Activated naive CD4-positive, alpha-beta T cell treated with anti-CD3 and anti-CD28 coated beads, Interleukin-2, amount 50 U/mL, for 72 hours (primary cell): ENCODE data around the gene DESI2. TPM values are rescaled to one million over a fixed set of nuclear protein-coding genes. Genes with fewer than 3 reads are reported as not detected.
A peak's percentile ranks its signal among the peaks of the same experiment; 100 is the strongest.
"Not testable (repeated sequence)": the region's sequence is repeated elsewhere in the genome, so short reads cannot be mapped to it uniquely, and the experiment has no call there.

Experiments used
- ATAC-seq, 2 donors: fragments of 150-1000 bp; cut with Tn5 transposase; 2 replicates each; pipeline ENCODE4 v1.10.0; 2021; ENCODE audit warnings: mild to moderate bottlenecking in 2 of 2, moderate library complexity in 2 of 2
- DNase-seq, 2 donors: peaks; one replicate each; pipeline ENCODE4 v3.0.0; 2021 to 2022; ENCODE audit warnings: low spot score in 2 of 2
- H3K27ac Mint-ChIP-seq, 2 donors: one replicate each; pipeline ENCODE4 v1.8.0; 2022; ENCODE audit warnings: mild to moderate bottlenecking in 2 of 2, mixed read lengths in 2 of 2
- H3K36me3 Mint-ChIP-seq, 2 donors: one replicate each; pipeline ENCODE4 v1.8.0; 2022; ENCODE audit warnings: mixed read lengths in 2 of 2
- H3K9me3 Mint-ChIP-seq, 2 donors: one replicate each; pipeline ENCODE4 v1.8.0; 2022; ENCODE audit warnings: mixed read lengths in 2 of 2
- total RNA-seq, 2 donors: library from RNA; stranded (reverse); gene quantifications; one replicate each; pipeline ENCODE4 v1.2.3, GENCODE V29; 2022

DESI2 gene
- total RNA-seq, 2 donors from 2014 or later: 28.1 to 47.5 TPM

DNA sequence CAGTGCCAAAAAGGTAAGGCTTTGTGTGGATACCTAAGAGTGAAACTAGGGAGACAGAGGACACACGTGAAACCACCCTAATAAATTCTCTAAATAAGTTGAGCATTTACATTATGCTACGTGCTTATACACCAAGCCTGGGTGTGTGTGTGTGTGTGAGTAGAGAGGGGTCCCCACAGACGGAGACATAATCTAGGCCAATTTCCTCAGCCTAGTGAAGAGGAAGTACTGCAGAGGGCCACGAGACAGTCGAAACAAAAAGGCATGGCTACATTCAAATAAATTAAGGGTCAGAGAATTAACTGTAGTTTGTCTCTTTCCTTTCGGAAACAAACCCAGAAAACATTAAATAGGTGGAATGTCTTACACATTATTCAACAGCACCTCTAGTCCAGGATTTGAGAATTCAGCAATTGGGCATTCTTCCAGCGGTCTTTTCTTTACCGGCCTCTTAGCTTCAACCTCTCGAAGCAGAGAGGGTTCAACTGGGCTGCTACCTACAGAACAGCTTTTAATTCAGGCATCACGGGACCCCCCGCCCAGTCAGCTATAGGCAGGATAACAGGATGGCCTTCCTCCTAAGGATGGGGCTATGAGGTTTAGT, 75.0 kb downstream of the DESI2 start:
- ATAC-seq: no peak
- no peaks in the 10 kb centered on the region for H3K36me3 Mint-ChIP-seq
- no peak for DNase-seq
- no peak overlapping the region for H3K27ac Mint-ChIP-seq
- H3K9me3 Mint-ChIP-seq: no peaks in the 10 kb centered on the region

DNA sequence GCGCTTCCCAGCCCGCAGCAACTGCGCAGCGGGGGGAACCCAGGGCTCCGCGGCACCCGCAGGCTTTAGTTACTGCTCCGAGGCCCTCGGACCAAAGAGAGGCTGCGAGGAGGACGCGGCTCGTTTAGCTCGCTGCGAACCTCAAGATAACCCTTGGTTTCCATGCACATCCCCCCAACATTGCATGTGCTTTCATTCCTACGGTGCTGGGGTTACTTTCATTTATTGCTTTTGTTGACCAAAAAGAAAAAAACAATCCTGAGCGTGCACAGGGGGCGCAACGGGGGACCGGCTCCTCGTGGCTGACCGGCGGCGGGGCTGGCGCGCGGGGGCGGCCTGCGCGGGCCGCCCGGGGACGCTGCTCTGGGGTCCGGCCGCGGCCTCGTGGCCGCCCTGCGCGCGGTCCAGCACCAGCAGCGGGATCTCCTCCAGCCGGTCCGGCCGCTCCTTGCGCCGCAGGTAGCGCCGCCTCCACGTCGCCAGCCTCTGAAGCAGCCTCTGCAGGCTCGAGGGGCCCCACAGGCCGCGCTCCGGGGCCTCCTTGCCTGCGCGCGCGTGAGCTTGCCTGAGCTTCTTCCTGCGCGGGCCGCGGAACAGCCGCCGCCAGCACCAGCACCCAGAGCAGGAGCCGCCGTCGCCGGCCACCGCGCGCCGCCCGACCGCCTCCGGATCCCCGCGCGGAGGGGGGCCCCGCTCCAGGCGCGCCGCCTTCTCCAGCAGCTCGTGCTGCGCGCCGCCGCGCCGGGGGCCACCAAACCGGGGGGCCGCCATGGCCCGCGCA, 77.4 kb downstream of the DESI2 start:
- H3K9me3 Mint-ChIP-seq: no peaks in the 10 kb centered on the region
- H3K36me3 Mint-ChIP-seq: peaks cover 0 to 3% of the 10 kb centered on the region in 2 donors
- ATAC-seq: peak; percentile 56 to 67
- peak overlapping the region in 1 of 2 donors; percentile 29 for H3K27ac Mint-ChIP-seq
- DNase-seq: peak; percentile 42 to 59

DNA sequence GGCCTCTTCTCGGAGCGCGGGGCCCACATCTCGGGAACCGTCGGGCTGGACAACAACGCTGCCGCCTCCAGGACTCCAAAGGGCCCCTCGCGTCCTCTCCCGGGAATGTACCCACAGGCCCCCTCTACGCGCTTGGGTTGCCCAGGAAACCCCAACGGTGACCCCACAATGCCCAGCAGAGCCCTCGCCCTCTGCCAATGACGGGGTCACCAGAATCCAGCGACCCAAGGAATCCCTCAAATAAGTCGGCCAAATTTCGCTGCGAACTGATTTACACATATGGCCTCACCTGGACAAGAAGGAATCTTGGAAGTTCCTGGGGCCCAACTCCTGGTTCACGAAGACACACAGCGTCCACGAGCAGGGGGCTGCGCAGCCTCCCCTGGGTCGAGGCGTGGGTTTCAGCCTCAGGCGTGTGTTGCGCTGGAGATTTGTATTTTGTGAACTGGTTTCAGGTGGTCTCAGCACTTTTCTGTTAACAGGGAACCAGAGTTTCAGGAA, 78.1 kb downstream of the DESI2 start:
- no peak for ATAC-seq
- Mint-ChIP-seq H3K27ac (no peak overlapping the region), H3K36me3 (peaks cover 5 to 9% of the 10 kb centered on the region in 2 donors), H3K9me3 (peaks cover 0 to 4% of the 10 kb centered on the region in 2 donors)
- DNase-seq: no peak

DNA sequence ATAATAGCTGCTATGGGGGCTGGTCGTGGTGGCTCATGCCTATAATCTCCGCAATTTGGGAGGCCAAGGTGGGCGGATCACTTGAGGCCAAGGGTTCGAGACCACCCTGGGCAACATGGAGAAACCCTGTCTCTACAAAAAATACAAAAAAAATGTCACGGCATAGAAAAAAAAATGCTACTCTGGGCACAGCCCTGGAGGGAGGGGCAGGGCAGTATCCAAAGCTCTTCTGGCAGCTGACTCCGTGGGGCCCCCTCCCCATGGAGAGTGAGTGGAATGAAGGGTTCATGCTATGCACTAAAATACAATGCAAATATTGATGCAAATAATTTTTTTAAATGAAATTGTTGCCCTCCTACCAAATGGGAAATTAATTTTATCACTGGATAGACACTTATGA, 78.7 kb downstream of the DESI2 start:
- peaks cover 6 to 11% of the 10 kb centered on the region in 2 donors for H3K36me3 Mint-ChIP-seq
- H3K9me3 Mint-ChIP-seq: peaks cover 0 to 5% of the 10 kb centered on the region in 2 donors
- ATAC-seq (no peak), DNase-seq (no peak)
- no peak overlapping the region for H3K27ac Mint-ChIP-seq

DNA sequence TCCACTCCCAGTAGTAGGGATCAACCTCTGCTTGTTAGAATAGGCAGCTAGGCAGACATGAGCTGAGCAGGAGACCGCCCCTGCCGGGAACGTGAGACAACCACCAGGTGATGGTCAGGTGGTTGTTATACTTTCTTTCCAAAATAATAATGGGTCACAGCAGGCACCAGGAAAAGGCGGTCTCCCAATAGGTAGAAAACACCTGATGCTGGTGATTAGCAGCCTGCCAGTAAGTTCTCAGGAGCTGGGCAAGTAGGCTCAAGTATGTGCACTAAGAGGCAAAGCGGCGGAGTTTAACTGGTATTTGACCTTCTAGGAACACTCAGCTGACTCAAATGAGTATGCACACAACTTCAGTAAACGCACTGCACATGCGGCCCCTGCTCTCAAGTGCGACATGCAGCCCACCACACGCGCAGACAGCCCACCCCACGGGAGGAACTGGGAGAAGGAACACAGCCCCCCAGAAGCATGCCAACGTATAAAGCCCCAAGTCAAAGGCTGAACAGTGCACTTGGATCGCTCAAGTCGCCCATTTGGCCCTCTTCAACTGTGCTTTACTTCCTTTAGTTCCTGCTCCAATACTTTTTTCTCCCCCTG, 80.0 kb downstream of the DESI2 start:
- H3K27ac Mint-ChIP-seq: peak overlapping the region in 1 of 2 donors; percentile 38
- peaks cover 6 to 11% of the 10 kb centered on the region in 2 donors for H3K36me3 Mint-ChIP-seq
- peaks cover 0 to 5% of the 10 kb centered on the region in 2 donors for H3K9me3 Mint-ChIP-seq
- DNase-seq: no peak
- ATAC-seq: no peak

DNA sequence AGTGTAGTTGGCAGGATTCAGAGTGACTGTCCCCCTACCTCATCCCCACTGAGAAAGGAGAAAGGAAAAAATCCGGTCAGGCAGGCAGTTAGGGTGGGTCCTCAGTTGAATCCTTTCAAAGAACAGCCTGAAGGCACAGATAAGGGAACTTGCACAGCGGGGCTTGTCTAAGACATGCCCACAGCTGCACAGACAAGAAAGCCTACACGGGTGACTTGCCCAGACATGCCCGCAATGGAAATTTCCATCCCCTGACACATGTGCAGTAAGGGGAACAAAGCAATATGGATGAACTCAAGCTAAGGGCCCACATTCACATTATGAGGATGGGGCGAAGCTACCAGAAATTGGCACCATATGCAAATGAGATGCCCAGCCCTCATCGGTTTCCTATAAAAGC, 82.5 kb downstream of the DESI2 start:
- ATAC-seq (peak in 1 of 2 donors; percentile 65), DNase-seq (peak in 1 of 2 donors; percentile 60)
- Mint-ChIP-seq H3K36me3 (peaks cover 6 to 11% of the 10 kb centered on the region in 2 donors), H3K27ac (peak overlapping the region; percentile 50 to 96), H3K9me3 (peaks cover 0 to 5% of the 10 kb centered on the region in 2 donors)

DNA sequence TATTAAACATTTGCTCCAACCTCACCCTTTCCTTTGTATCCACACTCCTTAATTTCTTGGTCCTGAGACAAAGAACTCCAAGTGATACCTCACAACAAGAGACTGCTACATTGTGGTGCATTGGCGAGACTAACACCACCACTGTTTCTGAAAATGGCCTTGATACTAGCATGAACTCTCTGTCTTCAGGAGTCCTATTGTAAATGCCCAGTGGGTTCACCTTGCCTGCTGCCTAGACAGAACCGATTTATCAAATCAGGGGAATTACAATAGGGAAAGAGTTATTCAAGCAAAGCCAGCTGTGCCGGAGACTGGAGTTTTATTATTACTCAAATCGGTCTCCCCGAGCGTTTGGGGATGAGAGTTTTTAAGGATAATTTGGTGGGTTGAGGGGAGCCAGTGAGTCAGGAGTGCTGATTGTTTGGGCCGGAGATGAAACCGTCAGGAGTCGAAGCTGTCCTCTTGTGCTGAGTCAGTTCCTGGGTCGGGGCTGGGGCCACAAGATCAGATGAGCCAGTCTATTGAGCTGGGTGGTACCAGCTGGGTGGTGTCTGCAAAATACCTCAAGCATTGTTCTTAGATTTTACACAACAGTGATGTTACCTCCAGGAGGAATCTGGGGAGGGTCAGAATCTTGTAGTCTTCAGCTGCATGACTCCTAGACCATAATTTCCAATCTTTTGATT, 83.1 kb downstream of the DESI2 start:
- DNase-seq (no peak), ATAC-seq (peak in 1 of 2 donors; percentile 60)
- Mint-ChIP-seq H3K36me3 (peaks cover 6 to 11% of the 10 kb centered on the region in 2 donors), H3K27ac (peak overlapping the region in 1 of 2 donors; percentile 96), H3K9me3 (peaks cover 0 to 5% of the 10 kb centered on the region in 2 donors)

DNA sequence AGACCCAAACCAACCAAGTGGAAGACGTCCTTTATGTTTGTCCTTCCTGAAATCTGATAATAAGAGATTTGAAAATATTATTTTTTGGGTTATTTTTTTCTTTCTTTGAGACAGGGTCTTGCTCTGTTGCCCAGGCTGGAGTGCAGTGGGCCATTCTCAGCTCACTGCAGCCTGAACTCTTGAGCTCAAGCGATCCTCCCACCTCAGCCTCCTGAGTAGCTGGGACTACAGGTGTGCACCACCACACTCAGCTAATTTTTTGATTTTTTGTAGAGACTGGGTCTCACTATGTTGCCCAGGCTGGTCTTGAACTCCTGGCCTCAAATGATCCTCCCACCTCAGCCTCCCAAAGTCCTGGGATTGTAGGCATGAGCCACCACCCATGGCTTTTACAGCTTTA, 86.2 kb downstream of the DESI2 start:
- H3K9me3 Mint-ChIP-seq, ATAC-seq, DNase-seq: not testable (repeated sequence)
- Mint-ChIP-seq H3K27ac (peak overlapping the region in 1 of 2 donors; percentile 24), H3K36me3 (peaks cover 6 to 11% of the 10 kb centered on the region in 2 donors)

DNA sequence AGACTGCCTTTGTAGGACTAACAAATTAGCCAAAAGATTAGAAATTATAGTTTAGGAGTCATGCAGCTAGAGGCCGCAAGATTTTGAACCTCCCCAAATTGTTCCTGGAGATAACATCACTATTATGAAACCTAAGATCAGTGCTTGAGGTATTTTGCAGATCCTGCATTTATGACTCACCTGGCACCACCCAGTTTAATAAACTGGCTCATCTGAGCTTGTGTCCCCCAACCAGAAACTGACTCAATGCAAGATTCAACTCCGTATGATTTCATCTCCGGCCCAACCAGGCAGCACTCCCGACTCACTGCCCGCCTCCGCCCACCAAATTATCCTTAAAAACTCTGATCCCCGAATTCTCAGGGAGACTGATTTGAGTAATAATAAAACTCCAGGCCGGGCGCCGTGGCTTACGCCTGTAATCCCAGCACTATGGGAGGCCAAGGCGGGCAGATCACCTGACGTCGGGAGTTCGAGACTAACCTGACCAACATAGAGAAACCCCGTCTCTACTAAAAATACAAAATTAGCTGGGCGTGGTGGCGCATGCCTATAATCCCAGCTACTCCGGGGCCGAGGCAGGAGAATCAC, 87.2 kb downstream of the DESI2 start:
- not testable (repeated sequence) for DNase-seq, H3K9me3 Mint-ChIP-seq, ATAC-seq
- H3K36me3 Mint-ChIP-seq: peaks cover 6 to 11% of the 10 kb centered on the region in 2 donors
- peak overlapping the region in 1 of 2 donors; percentile 24 for H3K27ac Mint-ChIP-seq

DNA sequence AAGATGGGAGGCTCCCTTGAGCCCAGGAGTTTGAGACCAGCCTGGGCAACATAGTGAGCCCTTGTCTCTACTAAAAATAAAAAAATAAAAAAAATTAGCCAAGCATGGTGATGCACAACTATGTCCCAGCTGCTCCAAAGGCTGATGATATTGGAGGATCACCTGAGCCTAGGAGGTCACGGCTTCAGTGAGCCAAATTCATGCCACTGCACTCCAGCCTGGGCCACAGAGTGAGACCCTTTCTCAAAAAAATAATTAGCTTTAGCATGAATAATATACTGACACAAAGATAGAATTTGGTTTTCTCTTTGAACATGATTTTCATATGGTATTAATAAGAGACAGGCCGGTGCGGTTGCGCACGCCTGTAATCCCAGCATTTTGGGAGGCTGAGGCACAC, 88.8 kb downstream of the DESI2 start:
- Mint-ChIP-seq H3K27ac (no peak overlapping the region), H3K9me3 (no peaks in the 10 kb centered on the region), H3K36me3 (no peaks in the 10 kb centered on the region)
- no peak for DNase-seq
- ATAC-seq: no peak

DNA sequence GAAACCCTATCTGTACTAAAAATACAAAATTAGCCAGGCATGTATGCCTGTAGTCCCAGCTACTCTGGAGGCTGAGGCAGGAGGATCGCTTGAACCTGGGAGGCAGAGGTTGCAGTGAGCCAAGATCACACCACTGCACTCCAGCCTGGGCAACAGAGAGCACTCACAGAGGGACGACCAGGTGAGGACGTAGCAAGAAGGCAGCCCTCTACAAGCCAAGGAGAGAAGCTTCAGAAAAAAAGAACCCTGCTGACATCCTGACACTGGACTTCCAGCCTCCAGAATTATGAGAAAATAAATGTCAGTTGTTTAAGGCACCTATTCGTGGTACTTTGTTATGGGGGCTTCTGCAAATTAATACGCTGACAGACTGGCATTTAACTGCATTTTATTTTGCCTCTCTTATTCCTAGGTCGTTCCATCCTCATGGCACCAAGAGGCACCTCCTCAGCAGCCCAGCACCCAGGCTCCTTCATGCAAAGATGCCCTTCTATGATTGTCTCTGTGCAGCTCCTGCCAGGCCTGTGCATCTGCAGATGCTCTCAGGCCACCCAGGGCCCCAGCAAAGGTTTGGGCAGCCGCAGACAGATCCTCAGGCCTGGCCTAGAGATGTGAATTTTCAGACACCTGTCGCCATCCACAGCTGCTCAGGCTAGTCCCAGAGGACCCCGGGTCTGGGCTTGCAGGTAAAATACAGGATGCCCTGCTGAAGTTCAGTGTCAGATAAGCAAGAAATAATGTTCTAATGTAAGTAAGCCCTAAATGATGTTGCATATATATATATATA, 96.5 kb downstream of the DESI2 start:
- H3K36me3 Mint-ChIP-seq: no peaks in the 10 kb centered on the region
- no peaks in the 10 kb centered on the region for H3K9me3 Mint-ChIP-seq
- ATAC-seq (no peak), DNase-seq (no peak)
- no peak overlapping the region for H3K27ac Mint-ChIP-seq

DNA sequence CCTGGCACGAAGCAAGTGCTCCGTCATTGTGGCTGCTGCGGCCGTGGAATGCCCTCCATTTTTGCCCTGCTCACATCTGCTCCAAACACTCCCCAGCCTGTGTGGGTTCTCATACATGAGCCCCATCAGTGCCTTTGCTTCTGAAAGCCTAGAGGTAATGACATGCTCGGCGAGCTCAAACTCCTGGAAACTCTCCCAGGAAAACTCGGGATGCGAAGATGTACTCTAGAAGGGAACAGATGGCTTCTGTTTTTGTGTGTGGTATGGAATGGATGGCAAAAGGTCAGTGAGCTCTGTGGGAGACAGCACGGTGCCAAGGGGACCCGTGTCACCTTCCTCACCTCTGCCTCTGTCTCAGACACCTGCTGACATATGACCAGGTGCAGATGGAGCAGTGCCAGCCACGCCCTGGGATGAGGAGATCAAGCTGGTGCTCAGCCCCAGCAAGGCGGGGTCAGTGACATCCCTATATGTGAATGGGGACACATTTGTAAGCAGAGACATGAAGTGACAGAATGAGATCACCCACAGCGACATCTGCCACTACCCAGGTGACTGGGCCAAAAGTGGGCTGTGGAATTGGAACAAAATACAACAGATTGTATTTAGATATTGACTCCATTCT, 98.5 kb downstream of the DESI2 start:
- no peak overlapping the region for H3K27ac Mint-ChIP-seq
- ATAC-seq: no peak
- H3K36me3 Mint-ChIP-seq: no peaks in the 10 kb centered on the region

DNA sequence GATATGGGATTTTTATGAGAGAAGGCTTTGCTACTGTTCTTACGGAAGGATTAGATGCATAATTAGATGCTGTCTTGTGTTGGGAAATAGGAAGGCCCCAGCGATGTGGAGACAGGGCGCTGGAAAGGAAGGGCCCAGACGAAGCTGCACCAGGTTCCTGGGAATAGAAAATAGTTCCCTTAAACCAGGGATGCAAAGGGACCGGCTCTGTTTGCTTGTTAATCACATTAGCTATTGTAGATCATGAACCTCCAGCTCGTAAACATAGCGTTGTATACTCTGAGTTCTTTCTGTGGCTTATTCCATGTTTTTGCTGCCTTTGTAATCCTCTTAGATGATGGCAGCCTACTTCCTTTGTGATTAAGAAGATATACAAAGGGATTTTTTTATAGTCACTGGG, 102.7 kb downstream of the DESI2 start:
- Mint-ChIP-seq H3K27ac (no peak overlapping the region), H3K36me3 (no peaks in the 10 kb centered on the region), H3K9me3 (no peaks in the 10 kb centered on the region)
- DNase-seq: no peak
- ATAC-seq: no peak

More for the DNA sequence above, 98.5 kb downstream of the DESI2 start:
- no peak for DNase-seq
- H3K9me3 Mint-ChIP-seq: no peaks in the 10 kb centered on the region

DNA sequence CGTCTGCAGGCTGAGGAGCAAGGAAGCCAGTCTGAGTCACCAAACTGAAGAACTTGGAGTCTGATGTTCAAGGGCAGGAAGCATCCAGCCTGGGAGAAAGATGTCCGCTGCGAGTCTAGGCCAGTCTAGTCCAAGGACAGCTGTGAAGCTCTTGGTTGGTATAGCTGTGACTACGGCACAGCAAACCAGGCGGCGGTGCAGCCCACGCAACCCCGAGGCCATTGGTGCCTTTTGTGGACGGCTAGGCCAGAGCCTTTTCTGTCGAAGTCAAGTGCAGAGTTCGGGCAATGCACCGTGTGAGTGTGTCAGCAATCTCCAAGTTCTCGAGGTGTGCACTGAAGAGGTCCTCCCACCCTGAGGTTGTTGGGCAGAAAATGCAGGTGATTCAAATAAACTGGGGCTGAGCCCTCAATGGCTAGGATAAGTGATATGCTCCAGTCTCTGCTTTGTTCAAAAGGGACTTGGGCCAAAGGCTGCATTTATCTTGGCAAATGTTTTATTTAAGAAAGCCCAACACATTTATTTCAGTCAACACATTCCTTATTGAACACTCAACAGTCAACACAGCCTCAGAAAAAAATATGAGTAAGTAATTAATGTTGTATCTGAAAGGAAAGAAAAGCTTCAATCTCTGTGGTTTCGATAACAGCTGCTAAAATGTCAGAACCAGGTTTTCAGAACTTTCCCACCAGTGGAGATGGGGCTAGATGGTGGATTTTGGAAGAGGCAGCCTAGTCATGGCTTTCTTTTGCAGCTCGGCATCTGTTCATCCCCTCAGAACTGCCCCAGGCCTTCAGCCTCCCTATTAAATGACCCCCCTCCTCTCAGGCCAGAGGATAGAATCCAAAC, 104.4 kb downstream of the DESI2 start:
- H3K36me3 Mint-ChIP-seq: no peaks in the 10 kb centered on the region
- no peaks in the 10 kb centered on the region for H3K9me3 Mint-ChIP-seq
- no peak for ATAC-seq
- H3K27ac Mint-ChIP-seq: no peak overlapping the region
- no peak for DNase-seq
